Gastroesophageal sphincter (tissue), 3 donors: ENCODE measurements around the gene SLAMF1.

Experiments used
- CTCF ChIP-seq, 4 experiments: fragments of 200-600 bp in 2 of 4; fragments of 450-650 bp in 2 of 4; sonication (generic) in 1 of 4; IDR thresholded peaks; one replicate each; pipeline ENCODE4 v1.5.1; 2017 to 2019; ENCODE audit warnings: antibody characterized with exemption in 4 of 4, mild to moderate bottlenecking in 2 of 4, moderate library complexity in 2 of 4
- EP300 ChIP-seq: sonication (generic); formaldehyde crosslinking; IDR thresholded peaks from one replicate; pipeline ENCODE4 v1.6.1; 2017; ENCODE audit warnings: antibody characterized with exemption, mild to moderate bottlenecking
- POLR2A ChIP-seq, 2 donors: fragments of 450-650 bp; IDR thresholded peaks; one replicate each; pipeline ENCODE4 v1.6.1; 2017; ENCODE audit warnings: antibody characterized with exemption in 2 of 2, mild to moderate bottlenecking in 2 of 2, moderate library complexity in 1 of 2
- POLR2AphosphoS5 ChIP-seq: sonication (generic); formaldehyde crosslinking; IDR thresholded peaks from one replicate; pipeline ENCODE4 v1.6.1; 2017; ENCODE audit warnings: antibody characterized with exemption

GRCh38 chr1:160651433-160652064 is 4.7 kb upstream of the SLAMF1 start:
- TF ChIP-seq CTCF (IDR thresholded peaks at IDR 0.05) (no peak), POLR2A (IDR thresholded peaks at IDR 0.05) (no peak), POLR2AphosphoS5 (no peak), EP300 (no peak)
